SK-N-SH (cell line): ENCODE results near the gene SH2D3A. TPM values are rescaled to one million over a fixed set of nuclear protein-coding genes. Genes with fewer than 3 reads are reported as not detected.
A peak's percentile ranks its signal among the peaks of the same experiment; 100 is the strongest.

Source experiments
- CTCF ChIA-PET: fragments of 300-600, 350-600 bp; formaldehyde crosslinking; extraction: SDS; loops from one replicate; lab custom pipeline; 2021; lab: Yijun Ruan, JAX
- POLR2A ChIA-PET: fragments of 350-600 bp; sonication (Branson Sonifier 250); formaldehyde crosslinking; extraction: SDS; loops from one replicate; lab custom pipeline; 2020; ENCODE audit warnings: antibody characterized with exemption, inconsistent platforms; lab: Yijun Ruan, JAX
- DNase-seq: peaks from one replicate; pipeline ENCODE4 v3.0.0; 2012
- H2AFZ ChIP-seq: fragments of 200-600 bp; sonication (generic); 2 replicates; pipeline ENCODE4 v1.8.1; 2016; ENCODE audit warnings: antibody characterized with exemption, mild to moderate bottlenecking, low read depth
- H3F3A ChIP-seq: fragments of 200-600 bp; sonication (generic); replicated peaks from 2 replicates; pipeline ENCODE3; 2016; ENCODE audit warnings: antibody characterized with exemption, mild to moderate bottlenecking; ENCODE audit not compliant: insufficient read depth
- H3K27ac ChIP-seq, 2 experiments: fragments of 200-500 bp in 1 of 2; fragments of 200-600 bp in 1 of 2; sonication (Bioruptor generic) in 1 of 2; sonication (generic), shearing (Covaris generic) in 1 of 2; 2 replicates each; pipeline versions ENCODE4 v1.5.1 to v1.6.1; 2014 to 2016; ENCODE audit warnings: low read depth in 2 of 2, inconsistent platforms in 1 of 2, low read length in 1 of 2, mild to moderate bottlenecking in 1 of 2, mixed read lengths in 1 of 2
- H3K27me3 ChIP-seq: fragments of 200-600 bp; sonication (generic), shearing (Covaris generic); 2 replicates; pipeline ENCODE4 v1.6.1; 2016; ENCODE audit warnings: mixed run types; ENCODE audit not compliant: insufficient read depth
- H3K36me3 ChIP-seq, 2 experiments: fragments of 200-500 bp in 1 of 2; fragments of 200-600 bp in 1 of 2; sonication (Bioruptor generic) in 1 of 2; sonication (generic) in 1 of 2; replicated peaks in 1 of 2; 2 replicates each; pipeline versions ENCODE3 to v1.5.1; 2014 to 2016; ENCODE audit warnings: low read length in 1 of 2, mild to moderate bottlenecking in 1 of 2; ENCODE audit not compliant: insufficient read depth in 2 of 2, control insufficient read depth in 1 of 2
- H3K4me1 ChIP-seq, 2 experiments: fragments of 200-500 bp in 1 of 2; fragments of 200-600 bp in 1 of 2; sonication (Bioruptor generic) in 1 of 2; sonication (generic), shearing (Covaris generic) in 1 of 2; 2 replicates each; pipeline versions ENCODE4 v1.5.1 to v1.6.1; 2014 to 2016; ENCODE audit warnings: low read depth in 1 of 2, low read length in 1 of 2, mixed run types in 1 of 2; ENCODE audit not compliant: insufficient read depth in 2 of 2, control insufficient read depth in 1 of 2
- H3K4me2 ChIP-seq: fragments of 200-600 bp; sonication (generic), shearing (Covaris generic); 2 replicates; pipeline ENCODE4 v1.6.1; 2017; ENCODE audit warnings: mixed run types
- H3K4me3 ChIP-seq, 2 experiments: fragments of 200-500 bp in 1 of 2; fragments of 200-600 bp in 1 of 2; sonication (Bioruptor generic) in 1 of 2; sonication (generic), shearing (Covaris generic) in 1 of 2; 2 replicates each; pipeline versions ENCODE4 v1.5.1 to v1.8.1; 2014 to 2016; ENCODE audit warnings: low read depth in 2 of 2, inconsistent platforms in 1 of 2, low read length in 1 of 2, mild to moderate bottlenecking in 1 of 2, mixed read lengths in 1 of 2, moderate library complexity in 1 of 2
- H3K79me2 ChIP-seq: fragments of 200-600 bp; sonication (generic); 2 replicates; pipeline ENCODE4 v1.8.1; 2017; ENCODE audit warnings: mild to moderate bottlenecking; ENCODE audit not compliant: insufficient read depth
- H3K9ac ChIP-seq: fragments of 200-600 bp; sonication (generic); 2 replicates; pipeline ENCODE4 v1.6.1; 2017; ENCODE audit warnings: mixed run types
- H3K9me2 ChIP-seq: fragments of 200-600 bp; sonication (generic); 2 replicates; pipeline ENCODE4 v1.6.1; 2017; ENCODE audit warnings: mixed run types
- H3K9me3 ChIP-seq: fragments of 200-600 bp; sonication (generic); 2 replicates; pipeline ENCODE4 v1.6.1; 2017; ENCODE audit warnings: mixed run types, mild to moderate bottlenecking, moderate library complexity
- H4K20me1 ChIP-seq: fragments of 200-600 bp; sonication (generic); 2 replicates; pipeline ENCODE4 v1.6.1; 2017; ENCODE audit warnings: mild to moderate bottlenecking, mixed run types; ENCODE audit not compliant: insufficient read depth
- ELF1 ChIP-seq: IDR thresholded peaks from 2 replicates; pipeline ENCODE4 v1.4.0; 2012
- EP300 ChIP-seq, 2 experiments: IDR thresholded peaks; 2 replicates each; pipeline versions ENCODE4 v1.4.0 to v1.6.1; 2012; ENCODE audit warnings: borderline replicate concordance in 1 of 2, low read depth in 1 of 2, low read length in 1 of 2
- FOXM1 ChIP-seq: IDR thresholded peaks from 2 replicates; pipeline ENCODE4 v1.4.0; 2012; ENCODE audit warnings: low read depth, mild to moderate bottlenecking
- GABPA ChIP-seq: IDR thresholded peaks from 2 replicates; pipeline ENCODE4 v1.4.0; 2012; ENCODE audit warnings: low read depth, mild to moderate bottlenecking
- MXI1 ChIP-seq: IDR thresholded peaks from 2 replicates; pipeline ENCODE4 v1.6.1; 2012; ENCODE audit warnings: mild to moderate bottlenecking, low read depth, low read length, improper control_type of control experiment
- NFIC ChIP-seq: IDR thresholded peaks from 2 replicates; pipeline ENCODE4 v1.4.0; 2012; ENCODE audit warnings: borderline replicate concordance
- POLR2AphosphoS5 ChIP-seq: IDR thresholded peaks from 2 replicates; pipeline ENCODE4 v1.6.1; 2012; ENCODE audit warnings: low read depth, low read length
- RAD21 ChIP-seq: IDR thresholded peaks from 2 replicates; pipeline ENCODE4 v1.6.1; 2012; ENCODE audit warnings: mild to moderate bottlenecking, low read length
- SMC3 ChIP-seq: IDR thresholded peaks from 2 replicates; pipeline ENCODE4 v1.6.1; 2012; ENCODE audit warnings: low read depth, low read length, improper control_type of control experiment
- TAF1 ChIP-seq: IDR thresholded peaks from 2 replicates; pipeline ENCODE4 v1.6.1; 2012; ENCODE audit warnings: low read depth, mild to moderate bottlenecking, low read length, moderate library complexity, borderline replicate concordance
- TCF12 ChIP-seq: IDR thresholded peaks from 2 replicates; pipeline ENCODE4 v1.4.0; 2012
- WGBS: methylation state at CpG from one replicate; pipeline ENCODE4 v1.1.6; 2017; ENCODE audit warnings: low lambda C conversion rate; 5-methylcytosine and 5-hydroxymethylcytosine counted together
- polyA plus RNA-seq, 3 experiments: library from polyadenylated mRNA; depleted of rRNA; stranded (reverse); fragments of >200 nt; gene quantifications; 2 replicates each; pipeline ENCODE4 v1.2.3, GENCODE V29; 2012
- TF ChIP-seq, protein P1 (sequence below): IDR thresholded peaks from 2 replicates; pipeline ENCODE4 v1.4.0; 2012; ENCODE audit warnings: low read depth, borderline replicate concordance
- TF ChIP-seq, protein P2 (sequence below): fragments of 150-350 bp; IDR thresholded peaks from 2 replicates; pipeline ENCODE4 v1.6.1; 2017; ENCODE audit warnings: antibody characterized with exemption, low read length, low read depth, borderline replicate concordance
- TF ChIP-seq, protein P3 (sequence below): fragments of 200-600 bp; sonication (generic); IDR thresholded peaks from 2 replicates; pipeline ENCODE4 v1.6.1; 2017; ENCODE audit warnings: antibody characterized with exemption, mild to moderate bottlenecking, moderate library complexity
- TF ChIP-seq, protein P4 (sequence below): IDR thresholded peaks from 2 replicates; pipeline ENCODE4; 2012
- TF ChIP-seq, protein P5 (sequence below): IDR thresholded peaks from 2 replicates; pipeline ENCODE4 v1.4.0; 2012; ENCODE audit warnings: low read depth

The SH2D3A gene
- polyA plus RNA-seq, 1 of the 3 experiments (the other 2 are of a cell fraction) = 0.35 TPM

DNA sequence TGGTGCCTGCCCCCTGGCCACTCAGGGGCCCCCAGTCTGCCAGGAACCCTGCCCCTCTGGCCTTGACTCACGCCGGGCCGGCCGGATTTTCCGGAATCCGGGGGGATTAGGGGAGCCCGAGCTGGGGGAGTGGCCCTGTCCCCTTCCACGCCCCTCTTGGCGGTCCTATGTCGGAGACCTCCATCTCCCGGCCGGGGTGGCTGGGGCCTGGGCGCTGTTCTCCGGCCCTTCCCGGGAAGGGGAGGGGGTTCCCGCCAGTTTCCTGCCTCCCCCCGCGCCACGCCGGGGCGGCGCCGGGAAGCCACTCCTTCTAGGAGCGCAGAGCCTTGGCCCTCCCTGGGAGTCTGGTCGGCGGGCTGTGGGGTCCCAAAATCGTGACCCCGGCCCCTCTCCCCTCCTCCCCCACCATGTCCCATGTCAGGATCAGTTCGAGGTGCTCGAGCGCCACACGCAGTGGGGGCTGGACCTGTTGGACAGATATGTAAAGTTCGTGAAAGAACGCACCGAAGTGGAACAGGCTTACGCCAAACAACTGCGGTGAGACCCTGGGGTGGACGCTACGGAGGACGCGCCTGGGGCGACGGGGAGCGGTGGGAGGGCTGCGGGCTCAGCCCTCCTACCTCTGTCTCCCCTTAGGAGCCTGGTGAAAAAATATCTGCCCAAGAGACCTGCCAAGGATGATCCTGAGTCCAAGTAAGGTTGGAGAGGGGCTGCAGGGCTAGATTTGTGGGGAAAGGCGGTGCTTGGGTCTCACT lies 26.5 kb downstream of the SH2D3A start:
- Histone ChIP-seq H3K27me3 (no peaks in the 10 kb centered on the region), H3K9me3 (no peaks in the 10 kb centered on the region), H3K9me2 (no peaks in the 10 kb centered on the region), H3K79me2 (peaks cover 39% of the 10 kb centered on the region), H3K4me2 (peak overlapping the region; percentile 99), H3K36me3 (peaks cover 5 to 13% of the 10 kb centered on the region in 2 experiments), H3K4me3 (peak overlapping the region; percentile 89 to 98), H3F3A (peaks cover 38% of the 10 kb centered on the region), H3K27ac (peak overlapping the region; percentile 14 to 36; a peak in 2 of 4 replicates), H2AFZ (peak overlapping the region; percentile 49; the same call in 1 of the 2 replicates), H4K20me1 (no peaks in the 10 kb centered on the region), H3K9ac (peak overlapping the region; percentile 79), H3K4me1 (peaks cover 18 to 33% of the 10 kb centered on the region in 2 experiments; a peak in 3 of 4 replicates)
- peak; percentile 81 for DNase-seq
- 13% methylated on average over 27 of the region's 46 CpGs for WGBS
- POLR2A ChIA-PET = interaction anchor here (0.5 kb wide), 1 partner anchor 328 kb away, joined by 3 read pairs; no protein-coding TSS in a partner anchor
- CTCF ChIA-PET = interaction anchor here (0.6 kb wide), 1 partner anchor 125 kb away, joined by 3 read pairs; no protein-coding TSS in a partner anchor
- TF ChIP-seq EP300 (IDR thresholded peaks at IDR 0.05; ENCODE audit: borderline replicate concordance in 1 of 2, low read depth in 1 of 2, low read length in 1 of 2) (no peak), SMC3 (no peak), POLR2AphosphoS5 (no peak), MXI1 (no peak), GABPA (peak; percentile 45; the same call in 1 of the 2 replicates)
- TF ChIP-seq, protein P1, sequence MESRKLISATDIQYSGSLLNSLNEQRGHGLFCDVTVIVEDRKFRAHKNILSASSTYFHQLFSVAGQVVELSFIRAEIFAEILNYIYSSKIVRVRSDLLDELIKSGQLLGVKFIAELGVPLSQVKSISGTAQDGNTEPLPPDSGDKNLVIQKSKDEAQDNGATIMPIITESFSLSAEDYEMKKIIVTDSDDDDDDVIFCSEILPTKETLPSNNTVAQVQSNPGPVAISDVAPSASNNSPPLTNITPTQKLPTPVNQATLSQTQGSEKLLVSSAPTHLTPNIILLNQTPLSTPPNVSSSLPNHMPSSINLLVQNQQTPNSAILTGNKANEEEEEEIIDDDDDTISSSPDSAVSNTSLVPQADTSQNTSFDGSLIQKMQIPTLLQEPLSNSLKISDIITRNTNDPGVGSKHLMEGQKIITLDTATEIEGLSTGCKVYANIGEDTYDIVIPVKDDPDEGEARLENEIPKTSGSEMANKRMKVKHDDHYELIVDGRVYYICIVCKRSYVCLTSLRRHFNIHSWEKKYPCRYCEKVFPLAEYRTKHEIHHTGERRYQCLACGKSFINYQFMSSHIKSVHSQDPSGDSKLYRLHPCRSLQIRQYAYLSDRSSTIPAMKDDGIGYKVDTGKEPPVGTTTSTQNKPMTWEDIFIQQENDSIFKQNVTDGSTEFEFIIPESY = no peak

DNA sequence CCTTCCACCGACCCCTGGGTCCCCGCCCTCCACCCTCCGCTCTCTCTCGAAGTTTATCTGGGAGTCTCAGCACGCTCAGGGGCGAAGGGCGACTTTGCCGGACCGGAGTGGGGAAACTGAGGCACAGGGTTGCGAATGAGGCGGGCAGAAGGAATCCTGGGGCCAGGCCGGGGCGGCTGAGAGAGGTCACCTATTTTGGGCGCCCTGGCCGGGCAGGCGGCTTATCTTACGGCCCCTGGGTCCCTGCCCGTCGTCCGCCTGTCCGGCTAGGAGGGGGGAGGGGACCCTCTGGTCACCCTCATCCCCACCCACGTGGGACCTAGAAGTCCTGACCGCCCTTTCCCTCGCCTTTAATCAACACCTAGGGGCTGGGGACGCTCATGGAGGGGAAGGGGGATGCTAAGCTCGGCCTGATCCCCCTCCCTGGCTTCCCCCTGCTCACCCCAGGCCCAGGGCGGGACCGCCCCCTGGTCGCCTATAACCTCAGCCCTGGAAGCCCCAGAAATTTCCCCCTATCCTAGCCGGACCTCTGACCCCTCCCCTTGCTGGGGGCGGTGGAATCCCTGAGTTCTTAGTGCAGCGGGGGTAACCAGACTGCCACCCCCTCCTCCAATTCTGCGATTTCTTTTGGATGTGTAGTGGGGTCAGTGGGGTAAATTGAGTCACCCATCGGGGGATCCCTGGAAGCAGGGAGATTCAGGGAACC lies 27.2 kb downstream of the SH2D3A start:
- CTCF ChIA-PET = interaction anchor here (0.6 kb wide), 1 partner anchor 125 kb away, joined by 3 read pairs; no protein-coding TSS in a partner anchor
- Histone ChIP-seq H3F3A (peaks cover 38% of the 10 kb centered on the region), H3K9me3 (no peaks in the 10 kb centered on the region), H3K4me3 (peak overlapping the region; percentile 89 to 98), H3K36me3 (peaks cover 5 to 13% of the 10 kb centered on the region in 2 experiments), H3K9ac (peak overlapping the region; percentile 79), H3K4me2 (peak overlapping the region; percentile 99), H3K27ac (peak overlapping the region; percentile 36 to 58; a peak in 2 of 4 replicates), H3K27me3 (no peaks in the 10 kb centered on the region), H4K20me1 (no peaks in the 10 kb centered on the region), H3K9me2 (no peaks in the 10 kb centered on the region), H3K79me2 (peaks cover 45% of the 10 kb centered on the region), H2AFZ (peak overlapping the region; percentile 49; the same call in 1 of the 2 replicates), H3K4me1 (peaks cover 23 to 34% of the 10 kb centered on the region in 2 experiments; a peak in 3 of 4 replicates)
- POLR2A ChIA-PET = interaction anchor here (0.5 kb wide), 1 partner anchor 329 kb away, joined by 3 read pairs; no protein-coding TSS in a partner anchor
- WGBS = 3% methylated on average over 12 of the region's 34 CpGs
- peak; percentile 78 for DNase-seq
- no peak for TF ChIP-seq NFIC
- no peak for TF ChIP-seq RAD21
- TF ChIP-seq TCF12 = no peak
- peak; percentile 63 for TF ChIP-seq MXI1
- no peak for TF ChIP-seq ELF1
- 0 out of 2 replicates have a peak, but pooled peaks have one; percentile 18 for TF ChIP-seq TAF1
- no peak for TF ChIP-seq FOXM1
- TF ChIP-seq, protein P2, sequence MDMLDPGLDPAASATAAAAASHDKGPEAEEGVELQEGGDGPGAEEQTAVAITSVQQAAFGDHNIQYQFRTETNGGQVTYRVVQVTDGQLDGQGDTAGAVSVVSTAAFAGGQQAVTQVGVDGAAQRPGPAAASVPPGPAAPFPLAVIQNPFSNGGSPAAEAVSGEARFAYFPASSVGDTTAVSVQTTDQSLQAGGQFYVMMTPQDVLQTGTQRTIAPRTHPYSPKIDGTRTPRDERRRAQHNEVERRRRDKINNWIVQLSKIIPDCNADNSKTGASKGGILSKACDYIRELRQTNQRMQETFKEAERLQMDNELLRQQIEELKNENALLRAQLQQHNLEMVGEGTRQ = no peak
- TF ChIP-seq, protein P3, sequence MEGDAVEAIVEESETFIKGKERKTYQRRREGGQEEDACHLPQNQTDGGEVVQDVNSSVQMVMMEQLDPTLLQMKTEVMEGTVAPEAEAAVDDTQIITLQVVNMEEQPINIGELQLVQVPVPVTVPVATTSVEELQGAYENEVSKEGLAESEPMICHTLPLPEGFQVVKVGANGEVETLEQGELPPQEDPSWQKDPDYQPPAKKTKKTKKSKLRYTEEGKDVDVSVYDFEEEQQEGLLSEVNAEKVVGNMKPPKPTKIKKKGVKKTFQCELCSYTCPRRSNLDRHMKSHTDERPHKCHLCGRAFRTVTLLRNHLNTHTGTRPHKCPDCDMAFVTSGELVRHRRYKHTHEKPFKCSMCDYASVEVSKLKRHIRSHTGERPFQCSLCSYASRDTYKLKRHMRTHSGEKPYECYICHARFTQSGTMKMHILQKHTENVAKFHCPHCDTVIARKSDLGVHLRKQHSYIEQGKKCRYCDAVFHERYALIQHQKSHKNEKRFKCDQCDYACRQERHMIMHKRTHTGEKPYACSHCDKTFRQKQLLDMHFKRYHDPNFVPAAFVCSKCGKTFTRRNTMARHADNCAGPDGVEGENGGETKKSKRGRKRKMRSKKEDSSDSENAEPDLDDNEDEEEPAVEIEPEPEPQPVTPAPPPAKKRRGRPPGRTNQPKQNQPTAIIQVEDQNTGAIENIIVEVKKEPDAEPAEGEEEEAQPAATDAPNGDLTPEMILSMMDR = no peak
- TF ChIP-seq, protein P4, sequence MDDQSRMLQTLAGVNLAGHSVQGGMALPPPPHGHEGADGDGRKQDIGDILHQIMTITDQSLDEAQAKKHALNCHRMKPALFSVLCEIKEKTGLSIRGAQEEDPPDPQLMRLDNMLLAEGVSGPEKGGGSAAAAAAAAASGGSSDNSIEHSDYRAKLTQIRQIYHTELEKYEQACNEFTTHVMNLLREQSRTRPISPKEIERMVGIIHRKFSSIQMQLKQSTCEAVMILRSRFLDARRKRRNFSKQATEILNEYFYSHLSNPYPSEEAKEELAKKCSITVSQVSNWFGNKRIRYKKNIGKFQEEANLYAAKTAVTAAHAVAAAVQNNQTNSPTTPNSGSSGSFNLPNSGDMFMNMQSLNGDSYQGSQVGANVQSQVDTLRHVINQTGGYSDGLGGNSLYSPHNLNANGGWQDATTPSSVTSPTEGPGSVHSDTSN = no peak
- TF ChIP-seq, protein P5, sequence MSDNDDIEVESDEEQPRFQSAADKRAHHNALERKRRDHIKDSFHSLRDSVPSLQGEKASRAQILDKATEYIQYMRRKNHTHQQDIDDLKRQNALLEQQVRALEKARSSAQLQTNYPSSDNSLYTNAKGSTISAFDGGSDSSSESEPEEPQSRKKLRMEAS = no peak
